GM23338 (cell line): ENCODE measurements around the gene SLC7A6. TPM values are rescaled to one million over a fixed set of nuclear protein-coding genes. Genes with fewer than 3 reads are reported as not detected.

Experiments used
- ATAC-seq: fragments of 200-7000 bp; cut with Tn5 transposase; 3 replicates; pipeline ENCODE4 v1.9.1; 2020
- DNase-seq: peaks from one replicate; pipeline ENCODE4 v3.0.0-alpha.2; 2015; ENCODE audit warnings: low spot score
- H2AFZ ChIP-seq: fragments of 200-600 bp; sonication (generic); 2 replicates; pipeline ENCODE4 v1.8.0; 2016; ENCODE audit warnings: antibody characterized with exemption, mild to moderate bottlenecking, moderate library complexity
- H3F3A ChIP-seq: fragments of 200-600 bp; sonication (generic); replicated peaks from 2 replicates; pipeline ENCODE4 v1.8.0; 2017; ENCODE audit warnings: antibody characterized with exemption, mixed run types, low read depth
- H3K27ac ChIP-seq: fragments of 200-600 bp; sonication (generic); 2 replicates; pipeline ENCODE4 v1.6.1; 2016; ENCODE audit warnings: low read depth
- H3K27me3 ChIP-seq: fragments of 200-600 bp; sonication (generic); 2 replicates; pipeline ENCODE4 v1.8.0; 2016; ENCODE audit warnings: mild to moderate bottlenecking, mixed run types, moderate library complexity; ENCODE audit not compliant: insufficient read depth
- H3K36me3 ChIP-seq: fragments of 200-600 bp; sonication (generic); 2 replicates; pipeline ENCODE4 v1.8.0; 2016; ENCODE audit warnings: mild to moderate bottlenecking; ENCODE audit not compliant: insufficient read depth
- H3K4me1 ChIP-seq: fragments of 200-600 bp; sonication (generic); 2 replicates; pipeline ENCODE4 v1.8.0; 2016; ENCODE audit warnings: mild to moderate bottlenecking, moderate library complexity; ENCODE audit not compliant: insufficient read depth
- H3K4me2 ChIP-seq: fragments of 200-600 bp; sonication (generic); 2 replicates; pipeline ENCODE4 v1.7.1; 2017; ENCODE audit warnings: mixed run types
- H3K4me3 ChIP-seq: fragments of 200-600 bp; sonication (generic); 2 replicates; pipeline ENCODE4 v1.6.1; 2016; ENCODE audit warnings: mixed run types
- H3K79me2 ChIP-seq: fragments of 200-600 bp; sonication (generic); replicated peaks from 2 replicates; pipeline ENCODE4 v1.8.0; 2017; ENCODE audit warnings: mild to moderate bottlenecking; ENCODE audit not compliant: insufficient read depth
- H3K9me2 ChIP-seq: fragments of 200-600 bp; sonication (generic); 2 replicates; pipeline ENCODE4 v1.8.0; 2017; ENCODE audit not compliant: insufficient read depth
- H4K20me1 ChIP-seq: fragments of 200-600 bp; sonication (generic); replicated peaks from 2 replicates; pipeline ENCODE4 v1.8.0; 2017; ENCODE audit warnings: mild to moderate bottlenecking; ENCODE audit not compliant: insufficient read depth
- H3K27ac Mint-ChIP-seq: 2 replicates; pipeline ENCODE4 v1.8.0; 2020; ENCODE audit warnings: inconsistent platforms, mild to moderate bottlenecking, moderate library complexity, mixed read lengths
- H3K27me3 Mint-ChIP-seq: 3 replicates; pipeline ENCODE4 v1.8.0; 2022; ENCODE audit warnings: low read depth, mild to moderate bottlenecking, moderate library complexity, mixed read lengths, inconsistent platforms; ENCODE audit not compliant: insufficient read depth, poor library complexity
- H3K36me3 Mint-ChIP-seq: 3 replicates; pipeline ENCODE4 v1.8.0; 2021; ENCODE audit warnings: low read depth, mild to moderate bottlenecking, inconsistent platforms, moderate library complexity, mixed read lengths
- H3K4me1 Mint-ChIP-seq: 3 replicates; pipeline ENCODE4 v1.8.0; 2020; ENCODE audit warnings: mild to moderate bottlenecking, inconsistent platforms, mixed read lengths
- H3K4me3 Mint-ChIP-seq: 3 replicates; pipeline ENCODE4 v1.8.0; 2021; ENCODE audit warnings: moderate library complexity, mild to moderate bottlenecking, inconsistent platforms, mixed read lengths
- H3K9me3 Mint-ChIP-seq: 3 replicates; pipeline ENCODE4 v1.8.0; 2020; ENCODE audit warnings: moderate library complexity, mild to moderate bottlenecking, inconsistent platforms, mixed read lengths
- CREB1 ChIP-seq: fragments of 250-450 bp; sonication (Bioruptor Pico); IDR thresholded peaks from 2 replicates; pipeline ENCODE4 v1.5.0; 2020; ENCODE audit warnings: low read depth, mild to moderate bottlenecking, moderate library complexity
- ETS1 ChIP-seq: IDR thresholded peaks from 2 replicates; pipeline ENCODE4 v1.6.1; 2016; ENCODE audit warnings: antibody characterized with exemption
- EZH2phosphoT487 ChIP-seq: fragments of 200-600 bp; sonication (generic); IDR thresholded peaks from one replicate; pipeline ENCODE4 v1.8.1; 2018; ENCODE audit warnings: antibody characterized with exemption; ENCODE audit not compliant: unreplicated experiment
- JUNB ChIP-seq: IDR thresholded peaks from one replicate; pipeline ENCODE4 v1.6.1; 2016; ENCODE audit warnings: antibody characterized with exemption; ENCODE audit not compliant: unreplicated experiment
- NANOG ChIP-seq: IDR thresholded peaks from 2 replicates; pipeline ENCODE4 v1.6.1; 2016; ENCODE audit warnings: antibody characterized with exemption, borderline replicate concordance
- POLR2AphosphoS5 ChIP-seq: IDR thresholded peaks from 2 replicates; pipeline ENCODE4 v1.6.1; 2016; ENCODE audit warnings: antibody characterized with exemption, low read depth
- STAT1 ChIP-seq: IDR thresholded peaks from one replicate; pipeline ENCODE4 v1.6.1; 2016; ENCODE audit warnings: antibody characterized with exemption; ENCODE audit not compliant: unreplicated experiment
- ZNF331 ChIP-seq: fragments of 250-450 bp; sonication (Bioruptor Pico); IDR thresholded peaks from 2 replicates; pipeline ENCODE4 v1.5.0; 2020; ENCODE audit warnings: low read depth, mild to moderate bottlenecking, moderate library complexity
- polyA plus RNA-seq: library from polyadenylated mRNA; unstranded; fragments of >200 nt; fragmentation: Nextera tagmentation; extraction: Ambion mirVana; gene quantifications from 2 replicates; pipeline ENCODE4 v1.2.1, GENCODE V29; 2016
- total RNA-seq: library from RNA; depleted of rRNA; stranded (reverse); fragments of >200 nt; shearing (Covaris generic); gene quantifications from 2 replicates; pipeline ENCODE4 v1.2.3, GENCODE V29; 2014
- TF ChIP-seq, protein P1 (sequence below): fragments of 250-450 bp; sonication (Bioruptor Pico); IDR thresholded peaks from 2 replicates; pipeline ENCODE4 v1.5.0; 2020; ENCODE audit warnings: mild to moderate bottlenecking, moderate library complexity
- TF ChIP-seq, protein P2 (sequence below): IDR thresholded peaks from one replicate; pipeline ENCODE4 v1.6.1; 2018; ENCODE audit warnings: antibody characterized with exemption; ENCODE audit not compliant: unreplicated experiment

SLC7A6 gene
- total and polyA plus RNA-seq, 2 experiments from 2014 or later: 16.6 to 30.9 TPM

- TF ChIP-seq ETS1: no peak
- Histone ChIP-seq H3K9me2 (no peaks in the 10 kb centered on the region), H3K4me1 (no peaks in the 10 kb centered on the region; the same call in 1 of the 2 replicates), H3K27ac (no peak overlapping the region), H3K36me3 (no peaks in the 10 kb centered on the region), H3F3A (no peaks in the 10 kb centered on the region), H3K79me2 (no peaks in the 10 kb centered on the region), H4K20me1 (no peaks in the 10 kb centered on the region), H3K4me2 (no peak overlapping the region), H3K27me3 (peaks cover 2% of the 10 kb centered on the region; the same call in 1 of the 2 replicates), H2AFZ (no peak overlapping the region), H3K4me3 (no peak overlapping the region)
- Mint-ChIP-seq H3K9me3 (no peaks in the 10 kb centered on the region), H3K4me1 (0 out of 3 replicates have a peak, but pooled peaks cover 4% of the 10 kb centered on the region), H3K36me3 (peaks cover 2% of the 10 kb centered on the region; the same call in 1 of the 3 replicates), H3K27me3 (peaks cover 16% of the 10 kb centered on the region), H3K27ac (no peak overlapping the region; the same call in 1 of the 2 replicates), H3K4me3 (no peak overlapping the region)
- no peak for DNase-seq
- ATAC-seq: no peak
Observed at GRCh38 chr16:68249371-68249770, 15.0 kb upstream of the SLC7A6 start.

DNA sequence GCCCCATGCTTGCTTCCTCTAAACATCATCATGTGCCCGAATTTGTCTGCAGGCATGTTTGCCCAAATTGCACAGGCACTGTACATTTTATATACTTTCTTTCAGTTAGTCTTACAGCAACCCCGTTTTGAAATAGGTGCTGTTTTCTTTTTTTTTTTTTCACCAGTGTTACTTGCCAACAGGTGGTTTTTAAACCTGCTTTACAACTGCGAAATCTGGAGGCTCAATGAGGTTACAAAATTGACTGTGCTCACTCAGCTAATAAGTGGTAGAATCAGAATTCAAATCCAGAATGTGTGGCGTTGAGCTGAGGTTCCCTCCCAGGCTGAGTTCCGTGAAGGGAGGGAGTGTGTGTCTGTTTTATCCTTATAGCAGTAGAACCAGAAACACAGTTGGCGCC is 13.4 kb upstream of the SLC7A6 start:
- Histone ChIP-seq H3K4me2 (no peak overlapping the region), H3K9me2 (no peaks in the 10 kb centered on the region), H3K79me2 (no peaks in the 10 kb centered on the region), H3K4me1 (no peaks in the 10 kb centered on the region), H4K20me1 (no peaks in the 10 kb centered on the region), H3K4me3 (no peak overlapping the region), H2AFZ (no peak overlapping the region), H3K27me3 (no peaks in the 10 kb centered on the region), H3F3A (no peaks in the 10 kb centered on the region), H3K27ac (no peak overlapping the region), H3K36me3 (no peaks in the 10 kb centered on the region)
- Mint-ChIP-seq H3K4me3 (no peak overlapping the region), H3K9me3 (no peaks in the 10 kb centered on the region), H3K27ac (no peak overlapping the region), H3K36me3 (peaks cover 2% of the 10 kb centered on the region; the same call in 1 of the 3 replicates), H3K27me3 (peaks cover 9% of the 10 kb centered on the region), H3K4me1 (no peaks in the 10 kb centered on the region)
- ATAC-seq: no peak
- DNase-seq: no peak
- TF ChIP-seq, protein P1, sequence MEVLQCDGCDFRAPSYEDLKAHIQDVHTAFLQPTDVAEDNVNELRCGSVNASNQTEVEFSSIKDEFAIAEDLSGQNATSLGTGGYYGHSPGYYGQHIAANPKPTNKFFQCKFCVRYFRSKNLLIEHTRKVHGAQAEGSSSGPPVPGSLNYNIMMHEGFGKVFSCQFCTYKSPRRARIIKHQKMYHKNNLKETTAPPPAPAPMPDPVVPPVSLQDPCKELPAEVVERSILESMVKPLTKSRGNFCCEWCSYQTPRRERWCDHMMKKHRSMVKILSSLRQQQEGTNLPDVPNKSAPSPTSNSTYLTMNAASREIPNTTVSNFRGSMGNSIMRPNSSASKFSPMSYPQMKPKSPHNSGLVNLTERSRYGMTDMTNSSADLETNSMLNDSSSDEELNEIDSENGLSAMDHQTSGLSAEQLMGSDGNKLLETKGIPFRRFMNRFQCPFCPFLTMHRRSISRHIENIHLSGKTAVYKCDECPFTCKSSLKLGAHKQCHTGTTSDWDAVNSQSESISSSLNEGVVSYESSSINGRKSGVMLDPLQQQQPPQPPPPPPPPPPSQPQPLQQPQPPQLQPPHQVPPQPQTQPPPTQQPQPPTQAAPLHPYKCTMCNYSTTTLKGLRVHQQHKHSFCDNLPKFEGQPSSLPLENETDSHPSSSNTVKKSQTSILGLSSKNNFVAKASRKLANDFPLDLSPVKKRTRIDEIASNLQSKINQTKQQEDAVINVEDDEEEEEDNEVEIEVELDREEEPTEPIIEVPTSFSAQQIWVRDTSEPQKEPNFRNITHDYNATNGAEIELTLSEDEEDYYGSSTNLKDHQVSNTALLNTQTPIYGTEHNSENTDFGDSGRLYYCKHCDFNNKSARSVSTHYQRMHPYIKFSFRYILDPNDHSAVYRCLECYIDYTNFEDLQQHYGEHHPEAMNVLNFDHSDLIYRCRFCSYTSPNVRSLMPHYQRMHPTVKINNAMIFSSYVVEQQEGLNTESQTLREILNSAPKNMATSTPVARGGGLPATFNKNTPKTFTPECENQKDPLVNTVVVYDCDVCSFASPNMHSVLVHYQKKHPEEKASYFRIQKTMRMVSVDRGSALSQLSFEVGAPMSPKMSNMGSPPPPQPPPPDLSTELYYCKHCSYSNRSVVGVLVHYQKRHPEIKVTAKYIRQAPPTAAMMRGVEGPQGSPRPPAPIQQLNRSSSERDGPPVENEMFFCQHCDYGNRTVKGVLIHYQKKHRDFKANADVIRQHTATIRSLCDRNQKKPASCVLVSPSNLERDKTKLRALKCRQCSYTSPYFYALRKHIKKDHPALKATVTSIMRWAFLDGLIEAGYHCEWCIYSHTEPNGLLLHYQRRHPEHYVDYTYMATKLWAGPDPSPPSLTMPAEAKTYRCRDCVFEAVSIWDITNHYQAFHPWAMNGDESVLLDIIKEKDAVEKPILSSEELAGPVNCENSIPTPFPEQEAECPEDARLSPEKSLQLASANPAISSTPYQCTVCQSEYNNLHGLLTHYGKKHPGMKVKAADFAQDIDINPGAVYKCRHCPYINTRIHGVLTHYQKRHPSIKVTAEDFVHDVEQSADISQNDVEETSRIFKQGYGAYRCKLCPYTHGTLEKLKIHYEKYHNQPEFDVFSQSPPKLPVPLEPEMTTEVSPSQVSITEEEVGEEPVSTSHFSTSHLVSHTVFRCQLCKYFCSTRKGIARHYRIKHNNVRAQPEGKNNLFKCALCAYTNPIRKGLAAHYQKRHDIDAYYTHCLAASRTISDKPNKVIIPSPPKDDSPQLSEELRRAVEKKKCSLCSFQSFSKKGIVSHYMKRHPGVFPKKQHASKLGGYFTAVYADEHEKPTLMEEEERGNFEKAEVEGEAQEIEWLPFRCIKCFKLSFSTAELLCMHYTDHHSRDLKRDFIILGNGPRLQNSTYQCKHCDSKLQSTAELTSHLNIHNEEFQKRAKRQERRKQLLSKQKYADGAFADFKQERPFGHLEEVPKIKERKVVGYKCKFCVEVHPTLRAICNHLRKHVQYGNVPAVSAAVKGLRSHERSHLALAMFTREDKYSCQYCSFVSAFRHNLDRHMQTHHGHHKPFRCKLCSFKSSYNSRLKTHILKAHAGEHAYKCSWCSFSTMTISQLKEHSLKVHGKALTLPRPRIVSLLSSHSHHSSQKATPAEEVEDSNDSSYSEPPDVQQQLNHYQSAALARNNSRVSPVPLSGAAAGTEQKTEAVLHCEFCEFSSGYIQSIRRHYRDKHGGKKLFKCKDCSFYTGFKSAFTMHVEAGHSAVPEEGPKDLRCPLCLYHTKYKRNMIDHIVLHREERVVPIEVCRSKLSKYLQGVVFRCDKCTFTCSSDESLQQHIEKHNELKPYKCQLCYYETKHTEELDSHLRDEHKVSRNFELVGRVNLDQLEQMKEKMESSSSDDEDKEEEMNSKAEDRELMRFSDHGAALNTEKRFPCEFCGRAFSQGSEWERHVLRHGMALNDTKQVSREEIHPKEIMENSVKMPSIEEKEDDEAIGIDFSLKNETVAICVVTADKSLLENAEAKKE (CRISPR knock-in tag): no peak
- TF ChIP-seq STAT1: no peak
- TF ChIP-seq, protein P2, sequence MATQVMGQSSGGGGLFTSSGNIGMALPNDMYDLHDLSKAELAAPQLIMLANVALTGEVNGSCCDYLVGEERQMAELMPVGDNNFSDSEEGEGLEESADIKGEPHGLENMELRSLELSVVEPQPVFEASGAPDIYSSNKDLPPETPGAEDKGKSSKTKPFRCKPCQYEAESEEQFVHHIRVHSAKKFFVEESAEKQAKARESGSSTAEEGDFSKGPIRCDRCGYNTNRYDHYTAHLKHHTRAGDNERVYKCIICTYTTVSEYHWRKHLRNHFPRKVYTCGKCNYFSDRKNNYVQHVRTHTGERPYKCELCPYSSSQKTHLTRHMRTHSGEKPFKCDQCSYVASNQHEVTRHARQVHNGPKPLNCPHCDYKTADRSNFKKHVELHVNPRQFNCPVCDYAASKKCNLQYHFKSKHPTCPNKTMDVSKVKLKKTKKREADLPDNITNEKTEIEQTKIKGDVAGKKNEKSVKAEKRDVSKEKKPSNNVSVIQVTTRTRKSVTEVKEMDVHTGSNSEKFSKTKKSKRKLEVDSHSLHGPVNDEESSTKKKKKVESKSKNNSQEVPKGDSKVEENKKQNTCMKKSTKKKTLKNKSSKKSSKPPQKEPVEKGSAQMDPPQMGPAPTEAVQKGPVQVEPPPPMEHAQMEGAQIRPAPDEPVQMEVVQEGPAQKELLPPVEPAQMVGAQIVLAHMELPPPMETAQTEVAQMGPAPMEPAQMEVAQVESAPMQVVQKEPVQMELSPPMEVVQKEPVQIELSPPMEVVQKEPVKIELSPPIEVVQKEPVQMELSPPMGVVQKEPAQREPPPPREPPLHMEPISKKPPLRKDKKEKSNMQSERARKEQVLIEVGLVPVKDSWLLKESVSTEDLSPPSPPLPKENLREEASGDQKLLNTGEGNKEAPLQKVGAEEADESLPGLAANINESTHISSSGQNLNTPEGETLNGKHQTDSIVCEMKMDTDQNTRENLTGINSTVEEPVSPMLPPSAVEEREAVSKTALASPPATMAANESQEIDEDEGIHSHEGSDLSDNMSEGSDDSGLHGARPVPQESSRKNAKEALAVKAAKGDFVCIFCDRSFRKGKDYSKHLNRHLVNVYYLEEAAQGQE: no peak
- TF ChIP-seq CREB1 (CRISPR knock-in tag): no peak
- TF ChIP-seq ETS1: no peak
- TF ChIP-seq ZNF331 (CRISPR knock-in tag): no peak
- TF ChIP-seq JUNB: no peak
- no peak for TF ChIP-seq EZH2phosphoT487
- TF ChIP-seq POLR2AphosphoS5: no peak
- TF ChIP-seq NANOG: no peak
